NCI-H187 (cell line): ENCODE measurements around the gene WDR55.
"Not testable (repeated sequence)": the region's sequence is repeated elsewhere in the genome, so short reads cannot be mapped to it uniquely, and the experiment has no call there.

ENCODE experiments used
- DNase-seq, 2 experiments: peaks; one replicate each; lab custom pipeline; 2025; lab: John Stamatoyannopoulos, UW

The WDR55 gene

GRCh38 chr5:140710899-140711552 lies 46.3 kb downstream of the WDR55 start:
- no peak for DNase-seq

- DNase-seq = no peak
Observed at GRCh38 chr5:140711794-140712193, 47.1 kb downstream of the WDR55 start.

- no peak for DNase-seq
Observed at GRCh38 chr5:140713562-140714094, 48.9 kb downstream of the WDR55 start.

- not testable (repeated sequence) for DNase-seq
Observed at GRCh38 chr5:140716238-140716637, 51.5 kb downstream of the WDR55 start.

- DNase-seq = no peak
Observed at GRCh38 chr5:140718266-140718592, 53.5 kb downstream of the WDR55 start.

GRCh38 chr5:140720738-140721137 lies 56.0 kb downstream of the WDR55 start:
- not testable (repeated sequence) for DNase-seq

GRCh38 chr5:140721395-140721794 lies 56.7 kb downstream of the WDR55 start:
- DNase-seq = not testable (repeated sequence)
